HG02870 (cell line): ENCODE measurements around the gene RPP30.

Experiments used
- ATAC-seq: cut with Tn5 transposase; IDR thresholded peaks from one replicate; pipeline ENCODE4 v1.9.1; 2021; ENCODE audit warnings: mild to moderate bottlenecking, moderate library complexity; ENCODE audit not compliant: unreplicated experiment

The RPP30 gene

DNA sequence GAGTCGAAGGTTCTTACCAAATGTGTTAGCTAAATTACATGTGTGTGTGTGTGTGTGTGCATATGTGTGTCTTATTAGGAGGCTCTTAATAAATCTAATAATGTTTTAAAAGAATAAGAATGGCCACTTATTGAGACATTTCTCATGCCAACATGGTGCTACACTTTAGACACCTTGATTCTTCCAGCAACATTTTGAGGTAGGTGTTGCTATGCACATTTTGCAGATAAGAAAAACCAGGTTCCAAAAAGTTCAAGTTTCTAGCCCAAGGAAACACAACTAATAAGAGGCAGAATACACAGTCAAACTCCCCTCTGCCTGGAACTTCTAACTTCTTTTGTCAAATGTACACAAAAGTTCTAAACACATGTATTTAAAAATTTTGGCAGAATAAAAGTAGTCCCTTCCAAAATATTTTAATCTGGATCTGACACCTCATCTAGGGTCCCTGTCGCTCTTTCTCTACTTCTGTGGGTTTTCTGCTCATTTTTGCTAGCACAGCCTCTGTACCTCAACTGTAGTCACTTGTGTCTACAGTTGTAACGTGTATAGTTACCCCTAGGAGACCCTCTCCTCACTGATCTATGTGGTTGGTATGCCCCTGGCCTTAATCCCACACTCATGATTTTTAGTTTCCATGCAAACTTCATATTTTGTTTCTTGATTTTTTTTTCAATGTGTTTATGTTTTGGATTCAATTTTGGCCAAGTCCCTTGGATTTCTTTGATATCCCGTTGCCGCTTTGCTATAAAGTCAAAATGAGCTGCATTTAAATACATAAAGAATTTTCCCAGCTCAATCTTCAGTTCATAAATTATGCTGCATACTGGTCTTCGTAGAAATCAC, 44.8 kb downstream of the RPP30 start:
- no peak for ATAC-seq

DNA sequence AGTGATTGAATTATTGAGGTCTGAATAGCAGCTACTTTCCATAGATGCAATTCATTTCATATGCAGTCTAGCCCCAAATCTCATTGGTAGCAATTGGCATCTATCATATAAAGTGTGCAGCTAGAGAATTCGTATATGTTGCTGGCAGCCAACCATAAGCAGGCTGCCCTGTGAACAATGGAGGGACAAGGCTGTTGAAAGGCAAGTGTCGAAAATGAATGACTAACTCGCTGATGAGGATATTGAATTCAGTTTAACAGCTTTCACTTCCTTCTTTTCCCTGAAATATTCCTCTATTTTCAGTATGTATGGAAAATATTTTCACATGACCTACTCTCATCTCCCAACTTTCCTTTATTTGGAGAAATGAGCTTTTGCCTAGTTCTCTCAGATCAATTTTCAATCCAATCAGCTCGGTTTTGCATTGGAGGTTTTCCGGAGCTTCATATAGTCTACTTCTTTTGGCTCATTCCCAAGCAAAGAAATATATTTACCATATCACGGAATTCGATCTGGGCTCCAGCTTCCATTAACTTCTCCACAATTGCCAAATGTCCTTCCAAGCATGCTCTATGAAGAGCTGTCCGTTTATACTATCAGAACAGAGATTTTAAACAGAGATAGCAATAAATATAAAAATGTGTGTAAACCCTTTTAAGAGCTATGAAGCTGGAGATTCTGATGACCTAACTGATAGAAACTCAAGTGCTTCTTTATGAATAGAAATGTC, 45.6 kb downstream of the RPP30 start:
- no peak for ATAC-seq

DNA sequence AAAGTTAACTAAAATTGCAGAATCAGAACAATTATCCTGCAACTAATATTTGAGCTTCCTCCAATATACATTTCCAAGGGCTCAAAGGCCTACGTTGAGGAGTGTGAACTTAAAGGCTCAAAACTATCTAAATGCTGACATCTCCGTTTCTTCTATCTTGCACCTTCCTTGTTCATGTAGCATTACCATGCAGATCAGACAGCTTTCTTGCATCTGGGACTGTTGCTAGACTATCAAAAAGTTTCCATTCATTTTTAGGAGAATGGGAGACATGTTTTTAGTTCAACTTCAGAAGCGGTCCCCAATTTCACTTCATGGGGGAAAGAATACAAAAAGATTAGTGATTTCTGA, 46.2 kb downstream of the RPP30 start:
- no peak for ATAC-seq

DNA sequence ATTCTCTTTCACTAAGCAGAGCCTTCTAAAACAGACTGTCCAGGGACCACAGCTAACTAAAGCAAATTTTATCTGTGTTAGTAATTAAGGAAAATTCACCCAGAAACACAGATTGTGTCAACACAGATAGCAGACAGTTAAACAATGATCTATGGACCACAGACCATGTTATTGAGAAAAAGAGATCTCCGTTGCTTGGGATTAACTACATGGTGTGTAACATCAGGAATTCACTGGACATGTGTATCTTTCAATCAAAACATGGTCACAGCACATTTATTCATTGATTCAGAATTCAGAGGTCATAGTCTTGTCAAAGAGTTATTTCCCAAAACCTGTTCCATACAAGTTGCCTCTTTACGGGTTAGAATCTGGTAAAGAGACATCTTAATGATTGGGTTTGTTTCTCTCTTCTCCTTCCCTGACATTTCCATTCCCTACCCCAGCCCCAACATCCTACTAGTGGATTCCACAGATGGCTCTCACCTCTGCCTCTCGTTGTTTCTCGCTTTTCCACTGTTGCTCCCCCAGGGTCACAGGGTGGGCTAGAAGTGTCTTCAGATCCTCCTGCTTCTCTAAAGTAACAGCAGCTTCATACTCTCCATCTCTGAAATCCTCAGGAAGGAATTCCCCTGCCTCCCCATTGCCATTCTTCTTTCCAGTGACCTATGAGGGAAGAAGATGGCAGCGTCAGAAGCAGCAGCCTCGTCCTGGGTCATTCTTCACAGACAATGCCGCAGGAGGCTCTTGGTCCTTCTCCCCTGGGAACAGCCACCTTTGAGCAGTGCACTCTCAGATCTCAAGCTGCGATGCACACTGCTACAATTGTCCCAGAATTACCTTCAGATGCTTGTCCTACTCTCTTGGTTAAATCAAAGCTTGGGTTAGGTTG, 48.2 kb downstream of the RPP30 start:
- no peak for ATAC-seq

DNA sequence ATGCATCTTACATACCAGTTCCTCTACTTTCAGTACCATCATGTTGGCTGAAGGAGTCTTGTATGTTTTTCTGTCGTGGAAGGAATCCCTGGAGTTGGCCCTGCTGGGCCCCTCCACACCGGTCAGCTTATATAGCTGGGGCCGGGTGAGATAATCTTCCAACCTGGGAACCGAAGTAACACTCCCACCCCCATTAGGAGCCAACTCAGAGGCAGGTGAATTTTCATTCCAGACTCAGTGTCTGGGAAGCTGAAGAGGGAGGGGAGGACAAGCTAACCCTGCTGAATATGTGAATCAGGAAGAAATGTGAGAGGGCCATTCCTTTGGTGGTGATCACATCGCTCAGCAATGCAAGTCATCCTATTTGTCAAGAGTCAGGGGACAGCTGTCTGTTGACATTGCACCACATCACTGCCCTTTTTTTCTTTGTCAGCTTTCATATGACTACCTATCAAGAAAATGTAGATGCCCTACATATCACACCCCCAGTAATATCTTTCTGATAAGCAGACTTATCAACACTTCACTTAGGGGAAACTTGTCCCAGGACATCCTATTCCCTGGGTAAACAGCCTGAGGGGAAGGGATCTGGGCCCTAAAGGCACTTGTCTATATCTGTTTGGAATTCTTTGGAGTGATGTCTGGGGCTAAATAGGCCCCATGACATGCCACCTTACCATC, 49.4 kb downstream of the RPP30 start, which contains the start of gene ANKRD1:
TSS of gene ANKRD1 (minus strand) at position 102 of the 681 bp plus-strand sequence. CDS start at position 42, 60 bp downstream.
- no peak for ATAC-seq

DNA sequence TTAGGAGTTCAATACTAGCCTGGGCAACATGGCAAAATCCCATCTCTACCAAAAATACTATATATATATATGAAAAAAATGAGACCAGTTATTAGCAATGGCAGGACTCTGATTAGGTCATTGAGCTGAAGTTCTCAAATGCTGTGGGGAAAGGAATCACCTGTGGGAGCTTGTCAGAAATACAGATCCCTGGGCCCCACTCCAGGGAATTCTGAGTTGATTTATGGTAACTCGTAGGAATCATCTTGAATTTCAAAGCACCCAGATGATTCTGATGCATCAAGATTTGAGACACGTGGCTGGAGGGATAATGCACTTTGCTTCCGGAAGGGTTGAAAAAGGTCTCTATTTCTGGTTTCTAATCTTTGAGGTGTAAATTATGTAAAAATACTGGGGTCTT, 50.1 kb downstream of the RPP30 start:
- ATAC-seq, result no peak

DNA sequence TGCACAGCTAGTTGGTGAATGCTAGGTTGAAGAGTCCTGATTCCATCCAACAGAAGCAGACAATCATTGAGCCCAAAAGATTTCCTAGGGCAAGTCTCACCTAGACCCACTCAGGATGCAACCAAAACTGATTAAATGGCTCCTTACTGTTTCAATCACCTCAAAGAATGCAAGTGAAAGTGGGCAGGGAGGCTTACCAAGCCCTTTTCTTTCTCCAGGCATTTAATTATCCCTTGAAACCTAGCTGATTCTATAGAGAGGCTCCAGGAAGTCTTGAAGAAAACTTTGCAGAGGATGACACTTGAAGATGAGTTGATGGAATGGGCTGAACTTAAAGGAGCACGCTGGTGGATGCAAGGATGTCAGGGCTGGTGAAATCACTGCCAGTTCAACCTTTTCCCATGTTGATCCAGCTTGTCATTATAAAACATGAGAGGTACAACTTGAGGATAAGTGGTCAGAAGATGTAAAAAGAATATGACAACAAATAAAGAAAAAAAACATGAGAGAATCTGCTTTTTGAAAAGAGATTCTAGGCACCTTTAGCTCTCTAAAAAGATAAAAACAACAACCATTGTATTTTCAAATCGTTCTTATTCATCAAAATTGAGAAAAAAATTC, 51.4 kb downstream of the RPP30 start:
- ATAC-seq, result no peak

DNA sequence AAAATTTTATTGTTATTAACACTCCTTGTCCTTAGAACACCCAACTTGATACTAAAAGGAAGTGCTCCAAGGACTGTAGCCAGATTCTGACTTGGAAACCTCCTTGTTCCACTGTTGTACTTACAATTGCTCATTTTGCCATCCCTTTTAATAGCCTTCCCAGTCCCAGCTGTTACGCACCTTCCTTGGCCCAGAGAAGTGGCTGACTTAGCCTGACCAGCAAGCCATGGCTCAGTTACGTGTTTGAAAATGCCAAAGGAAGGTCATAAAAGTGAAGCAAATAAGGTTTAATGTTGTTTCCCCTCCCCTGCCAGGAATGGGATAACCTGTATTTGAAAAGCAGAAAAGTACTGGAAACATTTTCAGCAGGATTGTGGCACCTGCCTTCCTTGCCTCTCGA, 52.8 kb downstream of the RPP30 start:
- ATAC-seq, result no peak

DNA sequence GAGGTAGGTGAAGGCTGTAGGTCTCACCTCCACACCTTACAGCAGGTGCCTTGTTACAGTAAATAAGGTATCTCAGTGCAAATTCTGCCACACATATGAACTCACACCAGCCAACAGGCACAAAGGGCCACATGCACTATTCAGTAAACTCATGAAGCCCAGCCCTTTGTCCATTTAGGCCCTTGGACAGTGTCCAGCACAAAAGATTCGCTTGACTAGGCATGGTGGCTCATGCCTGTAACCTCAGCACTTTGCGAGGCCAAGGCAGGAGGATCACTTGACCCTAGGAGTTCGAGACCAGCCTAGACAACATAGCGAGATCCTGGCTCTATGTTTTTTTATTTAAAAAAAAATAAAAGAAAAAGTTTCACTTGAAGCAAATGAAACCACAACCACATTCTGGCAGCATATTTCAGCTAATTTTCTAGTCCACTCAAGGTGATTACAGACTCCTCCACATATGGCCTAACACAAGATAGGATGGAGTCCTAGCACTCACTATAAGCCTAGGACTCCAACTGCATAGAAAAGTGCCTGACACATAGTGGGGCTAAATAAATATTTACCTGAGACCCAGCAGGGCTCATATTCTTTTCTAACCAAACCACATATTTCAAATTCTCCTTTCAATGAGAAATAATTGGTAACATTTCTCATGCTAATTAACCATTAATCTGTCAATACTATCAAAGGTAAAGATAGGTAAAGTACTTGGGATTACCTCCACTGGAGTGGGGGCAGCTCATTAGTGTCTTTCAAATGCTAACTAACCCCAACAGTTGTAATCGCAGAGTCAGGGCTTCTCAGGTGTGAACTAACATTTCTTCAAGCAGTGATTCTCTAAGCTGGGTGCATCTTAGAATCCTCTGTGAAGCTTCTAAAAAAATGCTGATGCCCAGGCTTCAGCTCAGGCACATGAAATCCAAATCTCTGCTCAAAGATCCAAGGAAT, 53.6 kb downstream of the RPP30 start:
- no peak for ATAC-seq

DNA sequence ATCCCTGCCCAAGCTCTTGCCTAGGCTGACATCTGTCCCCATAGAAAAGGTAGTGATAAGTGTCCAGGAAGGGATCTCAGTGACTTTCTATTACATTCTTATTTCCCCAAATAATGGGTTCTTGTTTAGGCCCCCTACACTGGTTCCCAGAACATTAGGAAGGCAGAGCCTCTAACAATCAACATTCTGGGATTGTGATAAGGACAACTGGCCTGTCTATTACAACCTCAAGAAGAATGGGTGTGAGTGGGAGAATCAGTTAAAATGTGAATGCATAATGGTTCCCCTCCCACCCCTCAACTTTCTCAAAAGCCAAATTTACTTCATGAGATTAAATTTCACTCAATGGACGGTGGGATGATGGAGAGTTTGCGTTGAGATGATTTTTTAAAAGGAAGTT, 55.5 kb downstream of the RPP30 start:
- no peak for ATAC-seq

DNA sequence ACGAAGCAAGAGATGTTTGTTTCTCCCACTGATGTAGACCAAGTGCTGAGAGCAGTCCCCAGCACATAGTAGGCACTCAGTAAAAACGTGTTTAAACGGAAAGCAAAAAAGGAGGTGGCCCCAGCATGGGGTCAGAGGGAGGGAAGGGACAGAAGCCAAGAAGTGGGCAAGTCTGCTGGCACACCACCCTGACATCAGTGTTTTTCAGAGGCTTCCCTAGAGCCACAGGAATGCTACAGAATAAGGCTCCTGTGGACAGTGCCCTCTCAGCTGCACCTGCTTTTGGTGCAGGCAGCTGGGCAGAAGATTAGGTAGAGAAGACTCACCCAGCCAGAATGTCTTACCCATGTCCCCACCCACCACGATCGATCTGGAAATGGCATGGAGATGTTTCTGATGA, 57.4 kb downstream of the RPP30 start:
- no peak for ATAC-seq

DNA sequence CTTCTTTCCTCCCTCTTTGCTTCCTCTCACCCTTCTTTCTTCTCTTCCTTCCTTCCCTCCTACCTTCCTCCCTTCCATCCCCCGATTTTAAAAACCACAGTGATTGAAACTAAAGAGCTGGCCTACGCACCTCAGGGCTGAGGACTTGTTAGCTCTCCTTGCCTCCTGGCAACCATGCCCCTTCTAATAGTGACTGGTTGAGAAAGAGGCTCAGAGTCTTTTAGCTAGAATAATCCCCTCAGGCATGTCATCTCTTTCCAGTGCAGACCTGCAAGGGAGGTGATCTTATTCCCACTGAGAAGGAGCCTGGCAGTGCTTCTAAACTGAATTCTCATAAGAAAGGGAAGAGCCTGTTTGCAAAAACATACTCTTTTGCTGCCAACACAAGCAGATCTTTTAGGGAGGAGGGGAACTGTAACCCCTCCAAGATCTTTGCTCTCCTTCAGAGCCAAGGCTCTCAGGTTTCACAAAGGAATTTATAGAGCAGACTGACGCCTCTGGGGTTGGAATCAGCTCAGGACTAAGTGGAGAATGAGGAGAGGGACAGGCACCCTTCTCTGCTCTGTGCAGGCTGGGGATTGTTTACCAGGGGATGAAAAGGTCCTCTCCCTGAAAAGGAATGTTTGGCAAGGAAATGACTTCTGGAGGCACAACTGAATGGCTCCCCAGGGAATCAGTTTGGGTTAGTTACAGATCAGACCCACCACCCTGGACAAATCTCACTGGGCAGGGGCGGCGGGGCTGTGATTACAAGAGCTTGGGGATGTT, 58.5 kb downstream of the RPP30 start:
- ATAC-seq, result no peak

DNA sequence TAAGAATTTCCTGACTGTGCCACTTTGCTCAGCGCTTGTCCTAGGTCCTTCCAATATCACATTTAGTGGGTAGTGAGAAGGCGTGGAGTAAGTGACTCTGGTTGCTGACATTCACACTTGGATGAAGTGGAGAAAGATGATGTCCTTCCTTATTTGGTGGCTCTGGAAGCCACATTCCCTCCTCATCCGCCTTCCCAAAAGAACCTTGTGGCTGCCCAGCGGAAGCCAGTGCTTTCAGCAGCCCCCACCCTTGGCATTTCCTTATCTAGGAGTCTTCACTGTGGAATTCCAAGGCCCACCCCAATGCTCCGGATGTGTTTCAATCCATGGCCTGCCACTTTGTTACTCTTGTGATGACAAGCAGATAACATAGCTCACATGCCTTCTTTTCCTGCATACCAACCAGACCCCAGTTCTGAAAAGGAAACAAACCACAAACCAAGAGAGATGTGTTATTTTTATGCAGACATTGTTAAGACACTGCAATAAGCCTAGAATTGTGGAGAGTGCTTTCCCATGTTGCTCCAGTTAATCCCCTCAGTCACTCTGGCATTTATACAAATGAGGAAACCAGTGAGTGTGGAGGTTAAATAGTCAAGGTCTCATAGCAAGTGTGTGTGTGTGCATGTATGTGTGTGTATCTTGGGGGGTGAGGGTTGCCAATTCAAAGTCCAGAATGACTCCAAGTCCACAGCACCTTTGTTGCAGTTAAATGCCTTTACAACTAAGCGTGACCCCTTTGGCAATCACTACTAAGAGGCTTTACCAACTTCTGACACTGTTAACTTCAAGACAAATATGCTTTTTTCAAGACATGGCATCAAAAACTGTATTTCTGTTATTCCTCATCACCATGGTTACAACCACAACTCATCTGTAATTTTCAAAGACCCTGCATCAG, 59.4 kb downstream of the RPP30 start:
- no peak for ATAC-seq

DNA sequence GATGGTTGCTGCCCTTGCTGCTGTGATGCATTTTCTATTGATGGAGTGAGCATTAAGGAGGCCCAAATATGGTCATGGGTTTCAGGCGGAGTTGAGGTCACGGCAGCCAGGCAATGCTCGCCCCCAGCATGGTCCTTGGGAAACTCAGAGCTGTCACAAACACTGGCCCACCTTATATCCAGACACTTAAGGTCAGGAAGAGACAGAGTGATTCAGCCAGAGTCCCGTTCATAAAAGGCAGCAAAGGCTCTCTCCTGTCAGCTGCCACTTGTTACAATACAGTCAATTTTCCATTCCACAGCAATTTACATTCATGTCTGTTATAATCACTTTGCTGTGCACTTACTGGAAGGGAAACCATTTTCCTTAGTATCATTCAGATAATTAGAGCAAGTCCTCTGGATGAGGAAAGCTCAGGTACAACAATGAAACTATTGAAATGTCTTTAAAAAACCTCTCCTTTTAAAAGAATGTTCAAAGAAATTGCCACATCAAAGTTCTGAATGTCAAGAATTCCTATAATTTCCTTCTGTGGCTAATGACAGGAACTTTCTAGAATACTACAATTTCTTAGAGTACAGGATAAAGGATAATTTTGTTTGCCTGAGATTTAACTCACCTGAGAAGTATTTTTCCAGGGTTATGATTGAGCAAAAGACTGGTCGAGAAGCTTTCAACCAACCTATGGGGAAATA, 64.0 kb downstream of the RPP30 start:
- ATAC-seq, result no peak

DNA sequence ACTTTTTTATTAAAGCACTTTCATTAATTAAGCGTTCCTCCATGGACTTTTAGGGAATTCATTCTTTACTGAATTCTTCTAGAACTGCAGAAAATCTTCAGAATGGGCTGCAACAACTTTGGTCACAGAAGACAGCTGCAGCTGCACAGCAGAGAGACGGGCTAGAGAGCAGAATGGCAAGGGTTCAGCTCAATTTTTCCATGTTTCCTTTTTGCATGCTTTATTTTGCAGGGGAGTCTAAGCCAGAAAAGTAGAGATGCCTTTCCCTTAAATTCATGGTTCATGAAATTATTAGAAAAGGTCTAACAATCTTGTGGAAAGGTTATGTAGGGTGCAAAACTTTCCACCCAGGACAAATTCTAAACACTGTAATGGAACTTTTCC, 64.5 kb downstream of the RPP30 start:
- ATAC-seq, result no peak

DNA sequence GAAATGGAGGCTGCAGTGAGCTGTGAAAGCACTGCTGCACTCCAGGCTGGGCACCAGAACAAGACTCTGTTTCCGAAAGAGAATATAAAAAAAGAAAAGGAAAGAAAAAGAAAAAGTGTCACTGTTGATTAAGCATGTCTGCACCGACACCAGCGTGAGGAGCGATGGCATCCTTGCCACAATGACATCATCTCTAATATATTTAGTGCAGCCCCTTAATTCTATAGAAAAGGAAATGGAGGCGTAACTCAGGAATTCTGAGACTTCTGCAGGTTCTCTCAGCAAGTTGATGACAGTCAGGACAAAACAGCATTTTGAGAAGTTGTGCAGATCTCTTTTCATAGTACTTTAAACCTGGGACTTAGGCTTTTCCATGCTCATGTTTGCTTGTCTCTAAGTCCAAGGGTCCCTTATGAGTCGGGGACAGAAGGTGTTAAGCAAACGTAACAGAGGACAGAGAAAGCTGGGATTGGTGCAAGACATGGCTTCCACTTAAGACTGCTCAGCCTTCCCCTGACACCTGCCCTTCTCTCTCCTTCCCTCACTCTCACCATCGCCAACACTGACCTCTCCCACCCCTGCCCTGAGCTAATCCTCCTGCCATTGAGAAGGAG, 66.0 kb downstream of the RPP30 start:
- no peak for ATAC-seq
